GM12873 (cell line): ENCODE data around the gene VAV1.

Experiments
- TF ChIP-seq, protein P1 (sequence below): IDR thresholded peaks from 2 replicates; pipeline ENCODE4 v1.5.1; 2012; ENCODE audit warnings: low read depth, mild to moderate bottlenecking, moderate library complexity, low read length, control low read depth; ENCODE audit not compliant: insufficient read depth; ENCODE audit errors: missing control alignments

Gene VAV1

DNA sequence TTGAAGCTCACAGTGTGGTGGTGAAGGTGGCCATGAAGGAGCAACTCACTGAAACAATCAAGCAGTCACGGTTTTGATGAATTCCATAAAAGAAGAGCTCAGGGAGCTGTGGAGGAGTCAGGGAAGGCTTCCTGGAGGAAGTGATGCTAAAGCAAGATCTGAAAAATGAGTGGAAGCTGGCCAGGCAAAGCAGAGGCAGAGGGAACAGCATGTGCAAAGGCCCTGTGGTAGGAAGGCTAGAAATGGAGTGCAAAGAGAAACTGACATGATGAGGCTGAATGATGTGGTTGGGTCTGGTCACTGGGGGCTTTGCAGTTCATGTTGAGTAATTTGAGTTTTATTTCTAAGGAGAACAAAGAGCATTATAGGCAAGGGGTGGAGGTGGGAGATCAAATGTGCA is 121.8 kb downstream of the VAV1 start:
- TF ChIP-seq, protein P1, sequence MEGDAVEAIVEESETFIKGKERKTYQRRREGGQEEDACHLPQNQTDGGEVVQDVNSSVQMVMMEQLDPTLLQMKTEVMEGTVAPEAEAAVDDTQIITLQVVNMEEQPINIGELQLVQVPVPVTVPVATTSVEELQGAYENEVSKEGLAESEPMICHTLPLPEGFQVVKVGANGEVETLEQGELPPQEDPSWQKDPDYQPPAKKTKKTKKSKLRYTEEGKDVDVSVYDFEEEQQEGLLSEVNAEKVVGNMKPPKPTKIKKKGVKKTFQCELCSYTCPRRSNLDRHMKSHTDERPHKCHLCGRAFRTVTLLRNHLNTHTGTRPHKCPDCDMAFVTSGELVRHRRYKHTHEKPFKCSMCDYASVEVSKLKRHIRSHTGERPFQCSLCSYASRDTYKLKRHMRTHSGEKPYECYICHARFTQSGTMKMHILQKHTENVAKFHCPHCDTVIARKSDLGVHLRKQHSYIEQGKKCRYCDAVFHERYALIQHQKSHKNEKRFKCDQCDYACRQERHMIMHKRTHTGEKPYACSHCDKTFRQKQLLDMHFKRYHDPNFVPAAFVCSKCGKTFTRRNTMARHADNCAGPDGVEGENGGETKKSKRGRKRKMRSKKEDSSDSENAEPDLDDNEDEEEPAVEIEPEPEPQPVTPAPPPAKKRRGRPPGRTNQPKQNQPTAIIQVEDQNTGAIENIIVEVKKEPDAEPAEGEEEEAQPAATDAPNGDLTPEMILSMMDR = no peak

- TF ChIP-seq, protein P1 = no peak
Observed at GRCh38 chr19:6903446-6903845, 130.9 kb downstream of the VAV1 start.

GRCh38 chr19:6906559-6907060 is 134.1 kb downstream of the VAV1 start:
- TF ChIP-seq, protein P1 = no peak
